ENCODE measurements around the gene TNFRSF1B.

TNFRSF1B gene

DNA sequence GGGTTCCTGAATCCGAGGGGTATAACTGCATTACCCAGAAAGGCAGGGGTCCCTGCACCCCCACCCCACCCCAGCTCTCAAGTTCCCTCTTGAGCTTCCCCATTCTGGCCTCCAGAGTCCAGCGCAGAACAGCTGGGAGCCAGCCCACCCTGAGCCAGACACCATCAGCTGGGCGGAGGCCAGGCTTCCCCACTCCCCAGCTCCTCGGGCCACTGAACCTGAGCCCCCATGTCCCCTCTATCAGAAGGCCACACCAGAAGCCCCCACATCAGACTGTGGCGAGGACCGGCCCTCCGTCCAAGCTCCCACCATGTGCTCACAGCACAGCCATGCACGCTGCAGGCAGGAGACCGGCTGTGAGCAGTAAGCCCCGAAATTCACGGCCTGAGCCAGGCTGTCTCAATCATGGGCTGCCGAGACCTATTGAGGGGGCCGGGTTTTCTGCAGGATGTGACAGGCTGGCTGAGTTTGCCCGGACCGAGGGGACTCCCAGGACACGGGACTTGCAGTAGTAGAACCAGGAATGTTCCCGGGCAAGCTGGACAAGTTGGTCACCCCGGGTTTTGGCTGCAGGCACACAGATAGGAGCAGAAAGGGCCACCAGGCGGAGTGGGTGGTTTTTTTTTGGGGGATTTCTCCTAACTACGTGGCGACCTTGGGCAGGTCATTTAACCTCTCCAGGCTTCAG, 25.5 kb upstream of the TNFRSF1B start:
- no peak for DNase-seq (ENCODE audit: low read depth in 2 of 2, low spot score in 1 of 2)

DNA sequence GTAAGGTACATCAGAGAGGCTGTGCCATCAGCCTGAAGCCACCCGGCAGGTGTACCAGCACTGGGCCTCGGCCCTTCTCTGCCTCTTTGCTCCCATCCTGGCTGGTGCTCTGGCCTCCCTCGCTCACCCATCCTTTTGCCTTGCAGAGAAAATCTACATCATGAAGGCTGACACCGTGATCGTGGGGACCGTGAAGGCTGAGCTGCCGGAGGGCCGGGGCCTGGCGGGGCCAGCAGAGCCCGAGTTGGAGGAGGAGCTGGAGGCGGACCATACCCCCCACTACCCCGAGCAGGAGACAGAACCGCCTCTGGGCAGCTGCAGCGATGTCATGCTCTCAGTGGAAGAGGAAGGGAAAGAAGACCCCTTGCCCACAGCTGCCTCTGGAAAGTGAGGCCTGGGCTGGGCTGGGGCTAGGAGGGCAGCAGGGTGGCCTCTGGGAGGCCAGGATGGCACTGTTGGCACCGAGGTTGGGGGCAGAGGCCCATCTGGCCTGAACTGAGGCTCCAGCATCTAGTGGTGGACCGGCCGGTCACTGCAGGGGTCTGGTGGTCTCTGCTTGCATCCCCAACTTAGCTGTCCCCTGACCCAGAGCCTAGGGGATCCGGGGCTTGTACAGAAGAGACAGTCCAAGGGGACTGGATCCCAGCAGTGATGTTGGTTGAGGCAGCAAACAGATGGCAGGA, 24.5 kb upstream of the TNFRSF1B start:
- no peak for DNase-seq (ENCODE audit: low read depth in 2 of 2, low spot score in 1 of 2)

GRCh38 chr1:12142891-12143630, 23.7 kb upstream of the TNFRSF1B start:
- DNase-seq (ENCODE audit: low read depth in 2 of 2, low spot score in 1 of 2), result no peak

GRCh38 chr1:12143631-12144155, 23.1 kb upstream of the TNFRSF1B start:
- no peak for DNase-seq (ENCODE audit: low read depth in 2 of 2, low spot score in 1 of 2)

- no peak for DNase-seq (ENCODE audit: low read depth in 2 of 2, low spot score in 1 of 2)
Measured at GRCh38 chr1:12144236-12144635, 22.6 kb upstream of the TNFRSF1B start.

- no peak for DNase-seq (ENCODE audit: low read depth in 2 of 2, low spot score in 1 of 2)
Measured at GRCh38 chr1:12144969-12145368, 21.8 kb upstream of the TNFRSF1B start.

DNA sequence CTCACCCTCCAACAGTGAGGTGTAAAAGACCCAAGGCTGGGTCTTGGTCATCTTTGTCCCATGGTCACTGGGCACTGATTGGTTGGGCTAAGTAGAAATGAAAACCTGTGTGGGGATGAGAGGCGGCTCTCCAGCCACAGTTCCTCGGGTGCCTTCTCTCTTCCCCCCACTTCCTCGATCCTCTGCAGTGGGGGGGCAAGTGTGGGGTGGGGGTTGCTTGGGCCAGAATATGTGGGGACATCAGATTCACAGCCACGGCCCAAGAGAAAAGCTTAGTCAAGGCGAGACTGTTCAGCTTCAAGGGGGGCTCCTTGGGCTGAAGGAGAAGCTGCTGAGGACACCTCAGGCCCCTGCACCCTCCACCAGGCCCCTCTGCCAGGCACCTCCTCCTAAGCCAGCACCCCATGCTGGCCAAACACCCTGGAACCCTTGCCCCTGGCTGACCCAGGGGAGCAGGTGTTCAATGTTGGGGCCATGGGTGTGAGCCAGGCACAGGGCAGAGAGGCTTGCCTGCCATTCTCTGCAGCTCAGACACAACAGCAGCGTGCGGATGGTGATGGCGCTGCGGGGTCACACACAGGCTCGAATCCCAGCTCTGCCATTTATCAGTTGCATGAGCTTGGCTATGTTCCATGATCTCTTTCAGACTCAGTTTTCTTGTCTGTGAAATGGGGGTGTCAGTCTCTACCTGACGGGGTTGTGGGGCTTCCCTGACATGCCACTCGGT, 21.0 kb upstream of the TNFRSF1B start:
- DNase-seq (ENCODE audit: low read depth in 2 of 2, low spot score in 1 of 2), result no peak

DNA sequence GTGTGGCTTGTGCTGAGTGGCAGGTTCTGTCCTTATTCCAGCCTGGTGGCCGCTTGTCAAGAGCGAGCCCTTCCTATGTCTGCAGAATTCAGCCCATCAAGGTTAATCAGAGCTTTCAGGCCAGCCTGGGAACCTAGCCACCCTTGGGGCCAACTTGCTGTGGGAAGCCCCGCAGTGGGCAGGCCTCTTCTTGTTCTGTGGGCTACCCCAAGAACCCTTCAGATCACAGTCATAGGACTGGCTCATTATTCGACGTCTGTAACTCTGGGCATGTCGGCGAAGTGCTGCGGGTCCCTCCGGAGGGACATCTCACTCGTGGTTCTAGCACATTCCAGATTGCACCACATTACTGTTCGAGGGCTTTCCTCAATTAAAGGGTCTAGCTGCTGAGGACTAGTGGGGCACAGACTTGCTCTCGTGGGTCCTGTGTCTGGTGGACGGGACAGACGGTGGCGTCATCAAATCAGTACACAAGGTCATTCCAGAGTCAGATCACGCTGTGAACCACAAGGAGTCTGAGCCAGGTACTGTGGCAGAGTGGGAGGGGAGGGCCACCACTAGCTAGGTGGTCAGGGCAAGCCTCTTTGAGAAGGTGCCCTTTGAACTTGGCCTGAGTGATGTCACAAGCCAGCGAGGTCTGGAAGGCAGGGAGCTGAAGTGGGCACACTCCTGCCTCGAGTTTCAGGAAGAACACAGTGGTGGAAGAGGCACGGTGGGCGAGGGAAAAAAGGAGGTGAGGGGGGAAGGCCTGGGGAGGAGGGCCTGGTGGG, 20.3 kb upstream of the TNFRSF1B start:
- no peak for DNase-seq (ENCODE audit: low read depth in 2 of 2, low spot score in 1 of 2)

DNA sequence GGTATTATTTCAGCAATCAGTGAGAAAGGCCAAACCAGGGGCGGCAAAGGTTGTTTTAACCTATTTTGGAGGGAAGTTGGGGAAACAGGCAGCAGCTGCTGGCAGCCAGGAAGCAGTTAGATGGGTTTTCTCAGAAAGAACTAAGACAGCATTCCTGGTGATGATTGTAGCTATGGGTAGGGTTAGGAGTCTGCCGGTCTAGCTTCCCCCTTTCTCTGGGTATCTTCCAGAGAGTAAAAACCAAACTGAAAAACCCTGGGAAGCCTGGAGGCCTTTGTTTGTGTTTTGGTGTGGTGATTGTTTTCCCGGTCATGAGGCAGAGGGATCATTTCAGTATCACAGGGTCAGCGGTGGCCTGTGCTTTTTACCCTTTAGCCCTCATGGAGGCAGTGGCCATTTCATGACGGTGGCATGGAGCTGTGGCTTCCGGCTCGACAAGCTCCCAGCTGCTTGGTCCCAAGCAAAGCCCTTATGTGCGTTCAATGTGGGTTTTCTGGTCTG, 19.5 kb upstream of the TNFRSF1B start:
- no peak for DNase-seq (ENCODE audit: low read depth in 2 of 2, low spot score in 1 of 2)

GRCh38 chr1:12148160-12148957, 18.4 kb upstream of the TNFRSF1B start:
- DNase-seq (ENCODE audit: low read depth in 2 of 2, low spot score in 1 of 2), result no peak

DNA sequence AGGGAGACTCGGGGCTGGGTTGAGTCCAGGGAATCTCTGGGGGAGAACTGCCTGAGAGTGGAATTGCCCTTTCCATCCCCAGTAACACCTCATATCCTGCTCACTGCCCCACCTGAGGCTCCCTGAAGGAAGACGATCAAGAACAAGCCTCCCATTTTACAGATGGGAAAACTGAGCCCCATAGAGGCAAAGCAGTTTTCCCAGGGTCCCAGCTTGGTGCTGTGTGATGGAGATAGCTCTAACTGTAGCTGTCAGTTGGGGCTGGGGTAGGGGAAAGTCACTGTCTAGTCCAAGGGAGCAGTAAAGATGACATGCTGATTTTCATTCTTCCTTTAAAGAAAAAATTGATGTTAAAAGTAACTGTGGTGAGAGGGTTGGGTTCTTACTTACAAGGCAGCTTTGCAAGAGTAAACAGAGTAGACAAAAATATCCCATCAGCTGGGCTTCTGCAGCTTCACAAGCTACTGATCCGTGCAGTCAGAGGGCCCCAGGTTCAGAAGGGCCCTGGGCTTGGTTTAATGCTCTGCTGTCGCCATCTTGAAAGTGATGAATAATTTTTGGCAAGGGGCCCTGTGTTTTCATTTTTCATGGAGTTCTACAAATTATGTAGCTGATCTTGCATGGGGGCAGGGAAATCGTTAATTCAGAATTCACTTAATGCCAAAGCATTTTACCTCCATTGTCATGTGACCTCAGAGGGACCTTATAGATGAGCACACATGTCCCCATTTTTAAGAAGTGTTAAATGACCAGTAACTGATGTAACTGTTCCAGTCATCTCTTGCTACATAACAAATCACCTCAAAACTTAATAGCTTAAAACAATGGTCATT, 17.6 kb upstream of the TNFRSF1B start:
- no peak for DNase-seq (ENCODE audit: low read depth in 2 of 2, low spot score in 1 of 2)

DNA sequence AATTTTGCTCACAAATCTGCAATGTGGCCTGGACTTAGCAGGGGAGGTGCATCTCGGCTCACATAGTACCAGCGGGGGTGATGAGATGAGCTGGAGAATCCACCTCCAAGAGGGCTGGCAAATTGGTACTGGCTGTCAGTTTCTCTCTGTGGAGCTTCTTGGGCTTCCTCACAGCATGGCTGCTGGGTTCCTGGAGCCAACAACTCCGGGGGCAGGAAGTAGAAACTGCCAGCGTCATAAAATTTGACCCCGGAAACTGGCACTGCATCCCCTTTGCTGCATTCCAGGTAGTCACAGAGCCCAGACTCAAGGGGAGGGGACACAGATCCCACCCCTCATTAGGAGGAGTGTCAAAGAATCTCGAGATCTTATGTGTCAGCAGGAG, 17.0 kb upstream of the TNFRSF1B start:
- no peak for DNase-seq (ENCODE audit: low read depth in 2 of 2, low spot score in 1 of 2)

- no peak for DNase-seq (ENCODE audit: low read depth in 2 of 2, low spot score in 1 of 2)
Measured at GRCh38 chr1:12150456-12151200, 16.2 kb upstream of the TNFRSF1B start.

DNA sequence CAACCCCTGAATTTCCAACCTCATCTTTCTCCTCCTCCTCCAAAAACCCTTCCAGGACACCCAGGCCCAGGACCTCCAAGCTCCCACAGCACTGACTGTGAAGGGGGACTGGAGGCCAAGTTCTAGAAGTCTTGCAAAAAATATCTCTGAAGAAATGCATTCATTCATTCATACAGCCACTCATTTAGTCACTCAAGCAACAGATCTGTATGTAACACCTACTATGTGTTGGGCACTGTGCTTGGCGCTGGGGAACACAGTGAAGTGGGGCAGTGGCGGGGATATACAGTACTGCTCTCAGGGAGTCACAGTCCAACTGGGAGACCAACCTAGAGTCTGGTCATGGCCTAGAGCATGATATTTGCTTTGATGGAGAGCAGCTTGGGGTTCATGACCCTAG, 15.3 kb upstream of the TNFRSF1B start:
- no peak for DNase-seq (ENCODE audit: low read depth in 2 of 2, low spot score in 1 of 2)

GRCh38 chr1:12152113-12152891, 14.5 kb upstream of the TNFRSF1B start:
- DNase-seq (ENCODE audit: low read depth in 2 of 2, low spot score in 1 of 2), result no peak

- no peak for DNase-seq (ENCODE audit: low read depth in 2 of 2, low spot score in 1 of 2)
Measured at GRCh38 chr1:12153181-12153785, 13.5 kb upstream of the TNFRSF1B start.

DNA sequence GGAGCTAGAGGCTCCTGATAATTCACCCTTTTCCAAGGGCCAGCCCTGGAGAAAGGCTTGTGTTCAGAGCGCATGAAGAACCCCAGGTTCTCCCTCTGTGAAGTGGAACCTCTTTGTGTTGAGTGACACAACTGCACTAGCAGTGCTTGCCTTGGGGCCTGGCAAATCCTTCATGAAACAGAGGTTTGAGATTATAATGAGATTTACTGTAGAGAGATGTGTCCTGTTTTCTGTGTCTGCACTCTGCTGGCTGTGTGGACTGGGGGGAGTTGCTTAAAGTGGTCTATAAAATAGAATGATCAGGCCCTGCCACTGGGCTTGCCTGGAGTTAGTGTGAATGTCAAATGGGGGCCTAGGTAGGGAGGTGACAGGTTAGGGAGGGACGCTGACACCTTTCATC, 11.5 kb upstream of the TNFRSF1B start:
- no peak for DNase-seq (ENCODE audit: low read depth in 2 of 2, low spot score in 1 of 2)

Measured in stimulated activated CD8-positive, alpha-beta memory T cell treated with anti-CD3 and anti-CD28 coated beads, Interleukin-4, amount 100 ng/mL, for 1 hour (primary cell).